DOHH2 (cell line): Measurements from ENCODE around the gene TPD52L2.

ENCODE experiments used
- H3F3A ChIP-seq: fragments of 200-600 bp; sonication (generic), shearing (Covaris generic); 2 replicates; pipeline ENCODE4 v1.6.0; 2016; ENCODE audit warnings: antibody characterized with exemption, mild to moderate bottlenecking; ENCODE audit not compliant: control insufficient read depth, insufficient read depth
- H3K27ac ChIP-seq: fragments of 200-600 bp; sonication (generic); 2 replicates; pipeline ENCODE4 v1.5.1; 2014; ENCODE audit warnings: low read depth, mild to moderate bottlenecking, low read length, moderate library complexity
- H3K27me3 ChIP-seq: fragments of 200-600 bp; sonication (generic); 2 replicates; pipeline ENCODE4 v1.6.1; 2014; ENCODE audit warnings: mild to moderate bottlenecking, low read length, mixed read lengths; ENCODE audit not compliant: control insufficient read depth
- H3K36me3 ChIP-seq: fragments of 200-600 bp; sonication (generic); 2 replicates; pipeline ENCODE4 v1.6.1; 2014; ENCODE audit warnings: mild to moderate bottlenecking, low read length, moderate library complexity, mixed read lengths; ENCODE audit not compliant: control insufficient read depth
- H3K4me1 ChIP-seq: fragments of 200-600 bp; sonication (generic); 2 replicates; pipeline ENCODE4 v1.6.1; 2014; ENCODE audit warnings: mild to moderate bottlenecking, low read length, mixed read lengths; ENCODE audit not compliant: control insufficient read depth
- H3K4me2 ChIP-seq: fragments of 200-600 bp; sonication (generic); 2 replicates; pipeline ENCODE4 v1.6.0; 2014; ENCODE audit warnings: mild to moderate bottlenecking, low read length, moderate library complexity
- H3K4me3 ChIP-seq: fragments of 200-600 bp; sonication (generic); 2 replicates; pipeline ENCODE4 v1.5.1; 2014; ENCODE audit warnings: mild to moderate bottlenecking, low read length, mixed read lengths
- H3K79me2 ChIP-seq: fragments of 200-600 bp; sonication (generic); 2 replicates; pipeline ENCODE4 v1.6.1; 2014; ENCODE audit warnings: mild to moderate bottlenecking, low read length, mixed read lengths; ENCODE audit not compliant: control insufficient read depth
- H3K9me2 ChIP-seq: fragments of 200-600 bp; sonication (generic); replicated peaks from 2 replicates; pipeline ENCODE4 v1.6.1; 2014; ENCODE audit warnings: mild to moderate bottlenecking, low read length, mixed read lengths; ENCODE audit not compliant: control insufficient read depth
- H3K9me3 ChIP-seq: fragments of 200-600 bp; sonication (generic); 2 replicates; pipeline ENCODE4 v1.6.1; 2014; ENCODE audit warnings: antibody characterized with exemption, low read length, mixed read lengths; ENCODE audit not compliant: control insufficient read depth, insufficient read depth
- H4K20me1 ChIP-seq: fragments of 200-600 bp; sonication (generic); 2 replicates; pipeline ENCODE4 v1.6.0; 2014; ENCODE audit warnings: low read depth, mild to moderate bottlenecking, antibody characterized with exemption, low read length, moderate library complexity; ENCODE audit not compliant: control insufficient read depth, insufficient read depth
- EZH2phosphoT487 ChIP-seq: fragments of 200-600 bp; sonication (generic); IDR thresholded peaks from 2 replicates; pipeline ENCODE4 v1.6.1; 2017; ENCODE audit warnings: borderline replicate concordance, mild to moderate bottlenecking, antibody characterized with exemption, low read length, moderate library complexity, mixed read lengths
- TF ChIP-seq, protein P1 (sequence below): fragments of 200-600 bp; sonication (generic); IDR thresholded peaks from one replicate; pipeline ENCODE4 v1.5.1; 2014; ENCODE audit warnings: antibody characterized with exemption, mild to moderate bottlenecking, low read depth, low read length; ENCODE audit not compliant: poor library complexity, severe bottlenecking

Gene TPD52L2

DNA sequence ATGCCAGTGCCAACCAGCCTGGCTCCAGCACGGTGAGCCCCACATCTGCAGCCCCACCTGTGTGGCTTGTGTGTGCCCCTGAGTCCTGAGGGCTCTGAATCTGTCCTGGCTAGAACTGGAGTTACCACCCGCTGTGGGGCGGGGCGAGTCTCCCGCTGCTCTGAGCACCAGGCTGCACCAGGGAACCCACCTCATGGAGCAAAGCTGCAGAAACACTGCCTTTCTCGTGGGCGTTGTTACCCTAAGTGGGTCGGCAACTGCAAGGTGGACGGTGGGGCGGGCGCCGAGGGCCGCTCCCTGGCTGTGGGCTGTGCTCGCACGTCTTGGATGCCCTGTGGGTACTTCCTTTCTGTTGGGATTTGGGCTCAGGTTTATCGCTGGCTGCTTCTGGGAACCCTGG, 21.3 kb upstream of the TPD52L2 start:
- Histone ChIP-seq H3K4me3 (no peak overlapping the region), H4K20me1 (no peaks in the 10 kb centered on the region), H3K9me2 (no peaks in the 10 kb centered on the region), H3F3A (no peaks in the 10 kb centered on the region), H3K79me2 (no peaks in the 10 kb centered on the region), H3K4me1 (no peaks in the 10 kb centered on the region), H3K9me3 (no peaks in the 10 kb centered on the region), H3K27ac (no peak overlapping the region), H3K27me3 (peaks cover 44% of the 10 kb centered on the region), H3K36me3 (no peaks in the 10 kb centered on the region), H3K4me2 (no peak overlapping the region)
- TF ChIP-seq, protein P1, sequence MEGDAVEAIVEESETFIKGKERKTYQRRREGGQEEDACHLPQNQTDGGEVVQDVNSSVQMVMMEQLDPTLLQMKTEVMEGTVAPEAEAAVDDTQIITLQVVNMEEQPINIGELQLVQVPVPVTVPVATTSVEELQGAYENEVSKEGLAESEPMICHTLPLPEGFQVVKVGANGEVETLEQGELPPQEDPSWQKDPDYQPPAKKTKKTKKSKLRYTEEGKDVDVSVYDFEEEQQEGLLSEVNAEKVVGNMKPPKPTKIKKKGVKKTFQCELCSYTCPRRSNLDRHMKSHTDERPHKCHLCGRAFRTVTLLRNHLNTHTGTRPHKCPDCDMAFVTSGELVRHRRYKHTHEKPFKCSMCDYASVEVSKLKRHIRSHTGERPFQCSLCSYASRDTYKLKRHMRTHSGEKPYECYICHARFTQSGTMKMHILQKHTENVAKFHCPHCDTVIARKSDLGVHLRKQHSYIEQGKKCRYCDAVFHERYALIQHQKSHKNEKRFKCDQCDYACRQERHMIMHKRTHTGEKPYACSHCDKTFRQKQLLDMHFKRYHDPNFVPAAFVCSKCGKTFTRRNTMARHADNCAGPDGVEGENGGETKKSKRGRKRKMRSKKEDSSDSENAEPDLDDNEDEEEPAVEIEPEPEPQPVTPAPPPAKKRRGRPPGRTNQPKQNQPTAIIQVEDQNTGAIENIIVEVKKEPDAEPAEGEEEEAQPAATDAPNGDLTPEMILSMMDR = no peak
- TF ChIP-seq EZH2phosphoT487 = no peak

DNA sequence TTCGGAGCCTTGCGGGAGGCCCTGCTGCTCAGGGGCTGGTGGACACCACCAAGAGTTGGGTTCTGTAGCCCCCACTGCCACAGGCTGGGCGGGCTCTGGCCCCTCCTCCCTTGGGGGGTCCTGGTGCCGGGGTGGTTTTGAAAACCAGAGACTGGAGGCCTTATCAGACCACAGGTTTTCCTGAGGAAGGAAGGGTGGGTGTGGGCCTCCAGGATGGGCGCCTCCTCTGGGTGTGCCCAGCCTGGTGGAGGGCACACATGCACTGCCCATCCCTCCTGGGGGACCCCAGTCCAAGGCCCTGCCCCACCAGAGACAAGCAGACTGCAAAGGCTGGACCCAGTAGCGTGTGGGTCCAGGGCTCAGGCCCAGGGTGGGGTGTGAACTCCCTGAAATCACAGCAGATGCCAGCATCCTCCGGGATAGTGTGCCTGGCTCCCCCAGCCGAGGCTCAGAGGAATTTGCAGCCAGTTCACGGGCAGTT, 20.5 kb upstream of the TPD52L2 start:
- Histone ChIP-seq H3F3A (no peaks in the 10 kb centered on the region), H3K9me2 (no peaks in the 10 kb centered on the region), H3K4me2 (no peak overlapping the region), H3K79me2 (no peaks in the 10 kb centered on the region), H3K9me3 (no peaks in the 10 kb centered on the region), H3K36me3 (no peaks in the 10 kb centered on the region), H4K20me1 (no peaks in the 10 kb centered on the region), H3K27ac (no peak overlapping the region), H3K4me1 (no peaks in the 10 kb centered on the region), H3K27me3 (peaks cover 44% of the 10 kb centered on the region), H3K4me3 (no peak overlapping the region)
- no peak for TF ChIP-seq EZH2phosphoT487
- TF ChIP-seq, protein P1 = no peak

GRCh38 chr20:63846128-63846771, 18.8 kb upstream of the TPD52L2 start:
- Histone ChIP-seq H3F3A (no peaks in the 10 kb centered on the region), H3K9me3 (no peaks in the 10 kb centered on the region), H3K4me3 (no peak overlapping the region), H3K79me2 (no peaks in the 10 kb centered on the region), H3K27me3 (peaks cover 52% of the 10 kb centered on the region), H3K9me2 (no peaks in the 10 kb centered on the region), H3K4me1 (no peaks in the 10 kb centered on the region), H3K36me3 (no peaks in the 10 kb centered on the region), H3K4me2 (no peak overlapping the region), H4K20me1 (no peaks in the 10 kb centered on the region), H3K27ac (no peak overlapping the region)
- TF ChIP-seq EZH2phosphoT487 = no peak
- TF ChIP-seq, protein P1 = no peak
